HepG2 (cell line): Measurements from ENCODE around the gene TIMM23. TPM values are rescaled to one million over a fixed set of nuclear protein-coding genes. Genes with fewer than 3 reads are reported as not detected.

Source experiments
- ATRX ChIP-seq: sonication (generic); formaldehyde crosslinking; IDR thresholded peaks from 2 replicates; pipeline ENCODE4 v1.4.0; 2020; ENCODE audit warnings: missing genetic modification reagents, borderline replicate concordance
- BRF2 ChIP-seq: sonication (generic); formaldehyde crosslinking; IDR thresholded peaks from 2 replicates; pipeline ENCODE4 v1.8.1; 2022; ENCODE audit warnings: mild to moderate bottlenecking, missing genetic modification reagents
- CREB1 ChIP-seq, 2 experiments: fragments of 450-650 bp in 1 of 2; IDR thresholded peaks; 2 replicates each; pipeline ENCODE4 v1.6.1; 2016 to 2017; ENCODE audit warnings: control low read depth in 1 of 2, mild to moderate bottlenecking in 1 of 2, missing compliant biosample characterization in 1 of 2, missing genetic modification characterization in 1 of 2
- FOSL2 ChIP-seq: sonication (generic); formaldehyde crosslinking; IDR thresholded peaks from 2 replicates; pipeline ENCODE4 v1.4.0; 2020; ENCODE audit warnings: missing genetic modification reagents
- FOXA3 ChIP-seq: IDR thresholded peaks from 2 replicates; pipeline ENCODE4 v1.6.1; 2016; ENCODE audit warnings: missing genetic modification reagents, missing compliant biosample characterization
- HOXA3 ChIP-seq: sonication (generic); formaldehyde crosslinking; IDR thresholded peaks from 2 replicates; pipeline ENCODE4 v1.5.0; 2020; ENCODE audit warnings: missing genetic modification reagents
- MTA3 ChIP-seq: sonication (generic); formaldehyde crosslinking; IDR thresholded peaks from 2 replicates; pipeline ENCODE4 v1.4.0; 2020; ENCODE audit warnings: missing genetic modification reagents
- NCOA2 ChIP-seq: sonication (generic); formaldehyde crosslinking; IDR thresholded peaks from 2 replicates; pipeline ENCODE4 v1.8.0; 2022; ENCODE audit warnings: inconsistent platforms
- NCOR1 ChIP-seq: fragments of 200-600 bp; sonication (generic); IDR thresholded peaks from 2 replicates; pipeline ENCODE4 v1.7.0; 2017; ENCODE audit warnings: antibody characterized with exemption, low read length, borderline replicate concordance
- NFYC ChIP-seq: IDR thresholded peaks from 2 replicates; pipeline ENCODE4 v1.6.1; 2016; ENCODE audit warnings: missing genetic modification reagents, missing compliant biosample characterization
- NR2F1 ChIP-seq, 2 experiments: fragments of 450-650 bp in 1 of 2; formaldehyde crosslinking in 1 of 2; IDR thresholded peaks; 2 replicates each; pipeline versions ENCODE4 v1.5.0 to v1.6.1; 2016 to 2020; ENCODE audit warnings: mild to moderate bottlenecking in 1 of 2, missing compliant biosample characterization in 1 of 2, missing genetic modification reagents in 1 of 2, moderate library complexity in 1 of 2
- ONECUT2 ChIP-seq: sonication (generic); formaldehyde crosslinking; IDR thresholded peaks from 2 replicates; pipeline ENCODE4 v1.4.0; 2020; ENCODE audit warnings: missing genetic modification reagents
- PHF21A ChIP-seq: sonication (generic); formaldehyde crosslinking; IDR thresholded peaks from 2 replicates; pipeline ENCODE4 v1.5.0; 2020; ENCODE audit warnings: mild to moderate bottlenecking, missing genetic modification reagents
- SOX13 ChIP-seq, 3 experiments: fragments of 450-650 bp in 1 of 3; sonication (generic) in 1 of 3; formaldehyde crosslinking in 1 of 3; IDR thresholded peaks in 2 of 3; conservative IDR thresholded peaks in 1 of 3; 2 replicates each; pipeline versions ENCODE4 v1.5.0 to v1.6.1; 2016 to 2020; ENCODE audit warnings: antibody characterized with exemption in 1 of 3, mild to moderate bottlenecking in 1 of 3, missing compliant biosample characterization in 1 of 3, missing genetic modification reagents in 1 of 3, moderate library complexity in 1 of 3
- TEAD3 ChIP-seq: optimal IDR thresholded peaks from 2 replicates; pipeline ENCODE3; 2016; ENCODE audit warnings: borderline replicate concordance
- ZBTB46 ChIP-seq: sonication (generic); formaldehyde crosslinking; IDR thresholded peaks from 2 replicates; pipeline ENCODE4 v1.4.0; 2020; ENCODE audit warnings: mild to moderate bottlenecking, missing genetic modification reagents, borderline replicate concordance
- ZFP90 ChIP-seq: sonication (generic); formaldehyde crosslinking; IDR thresholded peaks from 2 replicates; pipeline ENCODE4 v1.8.0; 2022; ENCODE audit warnings: missing genetic modification reagents, mild to moderate bottlenecking, inconsistent platforms, borderline replicate concordance
- ZNF20 ChIP-seq: sonication (generic); formaldehyde crosslinking; IDR thresholded peaks from 2 replicates; pipeline ENCODE4 v1.4.0; 2020; ENCODE audit warnings: mild to moderate bottlenecking, moderate library complexity, missing genetic modification reagents
- ZNF564 ChIP-seq: sonication (generic); formaldehyde crosslinking; IDR thresholded peaks from 2 replicates; pipeline ENCODE4 v1.8.1; 2023; ENCODE audit warnings: mild to moderate bottlenecking, missing genetic modification reagents
- ZNF660 ChIP-seq: sonication (generic); formaldehyde crosslinking; IDR thresholded peaks from 2 replicates; pipeline ENCODE4 v1.5.1; 2020; ENCODE audit warnings: mild to moderate bottlenecking, low read depth, missing genetic modification reagents, borderline replicate concordance
- ZNF749 ChIP-seq: sonication (generic); formaldehyde crosslinking; IDR thresholded peaks from 2 replicates; pipeline ENCODE4 v1.8.0; 2022; ENCODE audit warnings: mild to moderate bottlenecking, missing genetic modification reagents, moderate library complexity, borderline replicate concordance
- polyA plus RNA-seq, 8 experiments: library from polyadenylated mRNA; depleted of rRNA in 3 of 8; stranded (reverse) in 7 of 8; unstranded in 1 of 8; fragments of >200 nt; fragmentation: Illumina TruSeq in 4 of 8; extraction: Trizol in 4 of 8; gene quantifications; 2 replicates each; pipeline versions ENCODE4 v1.2.1 to v1.2.3, GENCODE V29; 2011 to 2016; ENCODE audit warnings: low read depth in 4 of 8, missing spikeins in 1 of 8, mixed read lengths in 1 of 8; ENCODE audit not compliant: insufficient read depth in 1 of 8
- total RNA-seq, 5 experiments: library from RNA; depleted of rRNA; stranded (reverse); fragments of >200 nt; fragmentation: Illumina TruSeq; extraction: Trizol; gene quantifications; 2 replicates each; pipeline ENCODE4 v1.2.3, GENCODE V29; 2016; ENCODE audit warnings: low read depth in 1 of 5

Gene TIMM23
- total and polyA plus RNA-seq, 2 of the 13 experiments (the other 11 are each of a cell fraction or from before 2014, with no cell fraction given), result 80.2 to 98.6 TPM

- TF ChIP-seq FOXA3 (CRISPR knock-in tag) (peak; percentile 95), PHF21A (peak; percentile 87), NCOA2 (peak; percentile 98), ATRX (CRISPR knock-in tag) (no peak), HOXA3 (peak; percentile 40; the same call in 1 of the 2 replicates), CREB1 (IDR thresholded peaks at IDR 0.05) (no peak), CREB1 (CRISPR knock-in tag; IDR thresholded peaks at IDR 0.05) (peak; percentile 77), ZNF20 (CRISPR knock-in tag) (no peak), SOX13 (IDR thresholded peaks at IDR 0.05) (peak; percentile 85), SOX13 (CRISPR knock-in tag; conservative IDR thresholded peaks at IDR 0.05 in 1 of 2, IDR thresholded peaks at IDR 0.05 in 1 of 2) (peak in 1 of 2 experiments; percentile 91; a peak in 2 of 4 replicates), ZFP90 (no peak), FOSL2 (CRISPR knock-in tag) (peak; percentile 54), TEAD3 (peak; percentile 97), NCOR1 (peak; percentile 85; the same call in 1 of the 2 replicates), ONECUT2 (CRISPR knock-in tag) (peak; percentile 81), NFYC (peak; percentile 55), ZBTB46 (CRISPR knock-in tag) (no peak), BRF2 (CRISPR knock-in tag) (peak; percentile 90), MTA3 (CRISPR knock-in tag) (no peak), ZNF660 (CRISPR knock-in tag) (no peak), ZNF564 (CRISPR knock-in tag) (no peak), NR2F1 (CRISPR knock-in tag; IDR thresholded peaks at IDR 0.05) (peak; percentile 62 to 86; a peak in 3 of 4 replicates), ZNF749 (CRISPR knock-in tag) (0 out of 2 replicates have a peak, but pooled peaks have one; percentile 43)
These were observed 25.9 kb downstream of the TIMM23 start (continued) for GRCh38 chr10:45997994-45998763.
